Measurements from ENCODE around the gene RANBP2. TPM values are rescaled to one million over a fixed set of nuclear protein-coding genes. Genes with fewer than 3 reads are reported as not detected.
A peak's percentile ranks its signal among the peaks of the same experiment; 100 is the strongest.
"Not testable (repeated sequence)": the region's sequence is repeated elsewhere in the genome, so short reads cannot be mapped to it uniquely, and the experiment has no call there.

RANBP2 gene
- polyA plus RNA-seq, 5 donors, result 36.8 to 69.7 (median 60.8) TPM

- DNase-seq, result not testable (repeated sequence)
These were observed 48.6 kb downstream of the RANBP2 start for GRCh38 chr2:108767859-108768258.

GRCh38 chr2:108776475-108776874 lies 57.2 kb downstream of the RANBP2 start:
- DNase-seq, result no peak

- no peak for DNase-seq
These were observed 59.6 kb downstream of the RANBP2 start for GRCh38 chr2:108778857-108779256.

DNA sequence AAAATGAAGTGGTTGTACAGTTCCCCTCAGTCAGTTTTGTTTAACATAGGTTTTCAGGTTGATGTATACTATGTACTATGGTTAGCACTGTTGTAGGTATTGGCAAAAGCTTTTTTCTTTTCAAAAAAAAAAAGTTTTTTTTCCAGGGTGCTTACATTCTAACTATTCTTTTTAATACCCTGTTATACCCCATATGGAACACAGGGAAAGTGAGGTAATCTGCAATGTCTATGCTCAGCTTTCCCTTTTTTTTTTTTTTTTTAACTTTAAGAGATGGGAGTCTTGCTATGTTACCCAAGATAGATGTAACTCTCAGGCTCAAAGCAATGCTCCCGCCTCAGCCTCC lies 66.7 kb downstream of the RANBP2 start:
- DNase-seq, result no peak

- DNase-seq, result peak; percentile 88 to 90
These were observed 67.3 kb downstream of the RANBP2 start, which contains the start of gene CCDC138 for GRCh38 chr2:108786354-108787215. CCDC138 (plus strand) TSS chr2:108786771; CDS start chr2:108786823, 52 bp downstream.

DNA sequence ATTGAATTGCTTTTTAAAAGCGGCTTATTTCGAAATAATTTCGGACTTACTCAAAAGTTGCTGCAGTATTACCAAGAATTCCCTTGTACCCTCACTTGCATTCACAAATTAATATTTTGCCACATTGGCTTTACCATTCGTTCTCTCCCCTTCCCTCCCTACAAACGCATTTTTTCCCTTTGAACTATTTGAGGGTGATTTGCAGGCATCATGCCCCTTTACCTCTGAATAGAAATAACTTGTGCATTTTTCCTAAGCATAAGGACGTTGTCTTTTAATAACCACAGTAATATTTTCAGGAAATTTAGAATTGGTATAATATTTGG lies 67.9 kb downstream of the RANBP2 start:
- no peak for DNase-seq

DNA sequence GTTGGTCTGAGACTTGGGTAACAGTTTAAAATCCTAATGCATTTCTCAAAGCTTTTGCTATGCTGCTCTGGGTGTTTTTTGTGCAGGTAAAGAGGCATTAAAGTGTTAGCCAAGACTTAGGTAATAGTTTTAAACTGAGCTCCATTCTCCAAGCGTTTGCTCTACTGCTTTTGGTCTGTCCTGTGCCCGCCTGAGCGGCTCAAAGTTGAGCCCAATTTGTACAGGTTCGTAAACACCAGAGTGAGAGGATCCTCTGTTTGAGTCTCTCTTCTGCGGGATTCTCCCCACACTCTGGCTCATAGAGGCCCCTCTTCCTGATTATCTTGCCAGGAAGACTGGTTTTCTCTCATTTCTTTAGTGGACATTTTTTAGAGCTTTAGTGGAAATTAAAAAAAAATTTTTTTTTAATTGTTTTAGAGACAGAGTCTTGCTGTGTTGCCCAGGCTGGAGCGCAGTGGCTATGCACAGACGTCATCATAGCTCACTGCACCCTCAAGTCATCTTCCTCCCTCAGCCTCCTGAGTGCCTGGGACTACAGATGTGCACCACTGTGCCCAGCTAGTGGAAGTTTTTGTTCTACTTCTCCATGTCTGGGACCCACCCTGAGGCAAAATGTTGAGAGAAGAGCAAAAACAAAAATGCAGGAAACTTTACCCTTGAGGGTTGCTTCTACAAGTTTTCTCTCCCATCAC lies 83.9 kb downstream of the RANBP2 start:
- no peak for DNase-seq

- DNase-seq, result no peak
These were observed 85.8 kb downstream of the RANBP2 start for GRCh38 chr2:108805032-108805431.

DNA sequence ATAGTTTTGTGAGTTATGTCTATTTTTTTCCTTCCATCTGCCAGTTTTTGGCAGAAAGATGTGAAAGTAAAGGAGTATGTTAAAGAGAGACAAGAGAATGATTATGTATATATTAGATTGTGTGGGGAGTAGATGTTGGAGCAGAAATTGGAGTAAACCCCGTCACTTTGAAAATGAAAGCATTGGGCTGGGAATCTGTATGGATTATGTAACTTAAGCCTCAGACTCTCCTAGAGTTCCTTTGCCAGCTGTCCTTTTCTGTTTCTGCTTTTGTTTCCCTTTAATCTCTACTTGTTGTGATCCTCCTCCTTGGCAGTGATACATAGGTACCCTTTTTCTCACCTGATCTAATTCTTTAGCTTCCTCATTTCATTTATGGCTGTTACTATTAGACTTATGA lies 86.5 kb downstream of the RANBP2 start:
- peak in 1 of 2 donors; percentile 8 for DNase-seq

DNA sequence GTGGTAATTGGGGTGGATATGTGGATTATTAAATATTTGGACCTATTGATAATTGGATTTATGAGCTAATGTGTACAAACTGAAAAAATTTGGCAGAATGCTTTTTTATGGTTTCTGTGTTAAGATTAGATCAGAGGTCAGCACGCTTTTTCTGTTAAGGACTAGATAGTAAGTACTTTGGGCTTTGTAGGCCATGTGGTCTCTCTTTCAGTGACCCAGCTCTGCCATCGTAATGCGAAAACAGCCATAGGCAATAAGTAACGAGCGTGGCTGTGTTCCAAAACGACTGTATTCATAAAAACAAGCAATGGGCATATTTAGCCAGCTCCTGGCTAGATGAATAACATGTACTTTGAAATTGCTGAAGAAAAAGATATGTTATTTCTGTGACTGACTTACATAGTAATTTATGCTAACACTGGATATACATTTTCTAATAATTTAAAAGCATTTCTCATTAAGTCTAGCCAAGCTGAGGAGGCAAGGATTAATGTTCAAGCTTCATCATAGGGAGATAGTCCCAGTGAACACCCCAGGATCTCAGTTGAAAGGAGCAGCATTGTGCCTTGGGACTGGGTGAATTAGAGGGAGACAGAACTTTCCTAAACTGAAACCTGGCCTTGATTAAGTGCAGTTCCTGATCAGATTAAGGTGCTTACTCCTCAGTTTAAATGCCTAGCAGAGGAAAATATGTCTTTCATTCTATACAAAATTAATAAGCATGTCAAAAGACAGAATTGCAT lies 87.3 kb downstream of the RANBP2 start:
- DNase-seq, result no peak

- DNase-seq, result no peak
These were observed 90.7 kb downstream of the RANBP2 start for GRCh38 chr2:108809936-108810335.

- no peak for DNase-seq
These were observed 92.0 kb downstream of the RANBP2 start for GRCh38 chr2:108810993-108811957.

GRCh38 chr2:108813732-108814131 lies 94.5 kb downstream of the RANBP2 start:
- no peak for DNase-seq

GRCh38 chr2:108820482-108820881 lies 101.2 kb downstream of the RANBP2 start:
- no peak for DNase-seq

- no peak for DNase-seq
These were observed 104.0 kb downstream of the RANBP2 start for GRCh38 chr2:108823286-108823685.

DNA sequence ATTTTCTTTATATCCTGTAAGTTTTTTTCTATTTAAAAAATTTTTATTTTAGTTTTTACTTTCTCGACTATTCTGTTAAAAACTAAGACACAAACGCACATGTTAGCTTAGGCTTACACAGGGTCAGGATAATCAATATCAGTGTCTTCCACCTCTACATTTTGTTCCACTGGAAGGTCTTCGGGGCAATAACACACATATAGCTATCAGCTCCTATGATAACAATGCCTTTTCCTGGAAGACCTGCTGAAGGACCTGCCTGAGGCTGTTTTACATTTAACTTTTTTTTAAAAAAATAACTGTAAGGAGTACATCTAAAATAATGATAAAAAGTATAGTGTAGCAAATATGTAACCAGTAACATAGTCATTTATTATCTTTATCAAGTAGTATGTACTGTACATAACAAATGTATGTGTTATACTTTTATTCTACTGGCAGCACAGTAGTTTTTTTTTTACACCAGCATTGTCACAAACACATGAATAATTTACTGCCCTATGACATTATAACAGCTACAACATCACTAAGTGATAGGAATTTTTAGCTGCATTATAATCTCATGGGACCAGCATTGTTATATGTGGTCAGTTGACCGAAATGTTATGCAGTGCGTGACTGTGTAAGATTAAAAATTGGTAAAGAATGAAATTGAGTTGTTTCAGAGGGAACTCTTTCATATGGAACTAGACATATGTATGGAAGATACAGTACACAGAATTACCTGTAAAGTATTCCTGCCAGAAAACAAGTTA lies 105.2 kb downstream of the RANBP2 start:
- no peak for DNase-seq

- no peak for DNase-seq
These were observed 106.0 kb downstream of the RANBP2 start for GRCh38 chr2:108825254-108825653.

DNA sequence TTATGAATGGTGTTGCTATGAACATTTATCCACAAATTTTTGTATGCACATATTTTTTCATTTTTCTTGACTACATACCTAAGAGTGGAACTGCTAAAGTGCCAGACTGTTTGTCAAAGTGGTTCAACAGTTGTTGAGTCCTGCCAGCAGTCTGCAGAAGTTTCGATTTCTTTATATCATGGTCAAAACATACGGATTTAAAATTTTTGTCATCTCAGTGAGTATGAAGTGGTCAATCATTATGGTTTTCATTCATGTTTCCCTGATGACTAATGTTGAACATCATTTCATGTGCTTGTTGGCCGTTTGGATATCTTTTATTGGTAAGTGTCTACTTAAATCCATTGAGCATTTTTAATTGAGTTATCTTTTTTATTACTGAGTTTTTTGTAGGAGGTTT lies 106.5 kb downstream of the RANBP2 start:
- no peak for DNase-seq

- DNase-seq, result no peak
These were observed 110.5 kb downstream of the RANBP2 start for GRCh38 chr2:108829578-108830310.

DNA sequence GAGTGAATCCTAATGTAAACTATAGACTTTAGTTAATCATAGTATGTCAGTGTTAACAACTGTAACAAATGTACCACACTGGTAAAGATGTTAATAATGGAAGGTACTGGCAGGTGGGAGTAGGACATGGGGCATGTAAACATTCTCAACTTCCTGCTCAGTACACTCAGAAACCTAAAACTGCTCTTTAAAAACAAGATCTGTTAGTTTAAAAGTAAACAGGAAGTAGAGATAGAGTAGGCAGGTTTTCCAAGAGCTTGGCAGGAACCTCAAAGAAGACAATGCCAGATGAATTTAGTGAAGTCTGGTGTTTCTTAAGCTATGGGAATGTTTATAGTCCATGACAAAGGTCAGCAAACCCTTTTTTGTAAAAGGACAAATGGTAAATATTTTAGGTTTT lies 113.9 kb downstream of the RANBP2 start:
- peak; percentile 9 to 41 for DNase-seq
